ENCODE measurements around the gene POU2F1. TPM values are rescaled to one million over a fixed set of nuclear protein-coding genes. Genes with fewer than 3 reads are reported as not detected.

The POU2F1 gene
- total and polyA plus RNA-seq, 12 donors: 3.2 to 52.5 (median 12.6) TPM

- intact Hi-C loops (cut with DNase I): loop anchor here in 1 of 2 donors (5.0 kb wide), 1 partner anchor 76 kb away; no protein-coding TSS in a partner anchor
- Histone ChIP-seq H3K4me3 (no peak overlapping the region), H3K27me3 (no peaks in the 10 kb centered on the region), H3K4me1 (replicated peaks in 1 of 2) (peaks cover 0 to 13% of the 10 kb centered on the region in 2 donors), H3K27ac (peak overlapping the region in 1 of 5 donors; percentile 81), H3K9me3 (replicated peaks in 1 of 3) (no peaks in the 10 kb centered on the region), H3K36me3 (replicated peaks in 1 of 2) (no peaks in the 10 kb centered on the region)
- 89 to 93% (median 91%) methylated on average over 5 of the region's 5 CpGs for WGBS, 4 donors
- TF ChIP-seq CTCF (IDR thresholded peaks at IDR 0.05): no peak
- TF ChIP-seq POLR2A (IDR thresholded peaks at IDR 0.05): no peak
- DNase-seq: no peak
Measured at GRCh38 chr1:167456524-167456923, 235.8 kb downstream of the POU2F1 start.

- H3K4me1 ChIP-seq (replicated peaks in 1 of 2): peaks cover 0 to 13% of the 10 kb centered on the region in 2 donors
- 79 to 95% (median 85%) methylated on average over 7 to 8 of the region's 8 CpGs for WGBS, 4 donors
- no peak for TF ChIP-seq CTCF (IDR thresholded peaks at IDR 0.05)
- TF ChIP-seq POLR2A (IDR thresholded peaks at IDR 0.05): no peak
- no peaks in the 10 kb centered on the region for H3K36me3 ChIP-seq (replicated peaks in 1 of 2)
- intact Hi-C loops (cut with DNase I): loop anchor here in 1 of 2 donors (5.0 kb wide), 1 partner anchor 75 kb away; no protein-coding TSS in a partner anchor
- no peak for DNase-seq
- no peaks in the 10 kb centered on the region for H3K9me3 ChIP-seq (replicated peaks in 1 of 3)
- H3K27me3 ChIP-seq: no peaks in the 10 kb centered on the region
- no peak overlapping the region for H3K27ac ChIP-seq
- no peak overlapping the region for H3K4me3 ChIP-seq
Measured at GRCh38 chr1:167456926-167457325, 236.2 kb downstream of the POU2F1 start.

GRCh38 chr1:167457936-167458584 lies 237.4 kb downstream of the POU2F1 start:
- DNase-seq: no peak
- 80 to 92% (median 85%) methylated on average over 11 of the region's 11 CpGs for WGBS, 4 donors
- Histone ChIP-seq H3K4me3 (no peak overlapping the region), H3K36me3 (replicated peaks in 1 of 2) (no peaks in the 10 kb centered on the region), H3K9me3 (replicated peaks in 1 of 3) (no peaks in the 10 kb centered on the region), H3K4me1 (replicated peaks in 1 of 2) (peaks cover 0 to 13% of the 10 kb centered on the region in 2 donors), H3K27me3 (no peaks in the 10 kb centered on the region), H3K27ac (no peak overlapping the region)
- intact Hi-C loops (cut with DNase I): loop anchor here in 1 of 2 donors (5.0 kb wide), 1 partner anchor 74 kb away; no protein-coding TSS in a partner anchor
- TF ChIP-seq POLR2A (IDR thresholded peaks at IDR 0.05) (no peak), CTCF (IDR thresholded peaks at IDR 0.05) (no peak)

GRCh38 chr1:167460836-167461235 lies 240.2 kb downstream of the POU2F1 start:
- H3K9me3 ChIP-seq (replicated peaks in 1 of 3): no peaks in the 10 kb centered on the region
- H3K36me3 ChIP-seq (replicated peaks in 1 of 2): no peaks in the 10 kb centered on the region
- peaks cover 0 to 5% of the 10 kb centered on the region in 2 donors for H3K4me1 ChIP-seq (replicated peaks in 1 of 2)
- no peaks in the 10 kb centered on the region for H3K27me3 ChIP-seq
- no peak for TF ChIP-seq POLR2A (IDR thresholded peaks at IDR 0.05)
- intact Hi-C loops (cut with DNase I): no loop called here
- DNase-seq: no peak
- H3K4me3 ChIP-seq: no peak overlapping the region
- no peak overlapping the region for H3K27ac ChIP-seq
- WGBS, 4 donors: 90 to 93% (median 91%) methylated on average over 10 to 14 of the region's 14 CpGs

- WGBS, 4 donors: 88 to 100% (median 91%) methylated on average over 3 to 8 of the region's 8 CpGs
- TF ChIP-seq POLR2A (IDR thresholded peaks at IDR 0.05): no peak
- no peak for TF ChIP-seq CTCF (IDR thresholded peaks at IDR 0.05)
- no peak for DNase-seq
Measured at GRCh38 chr1:167462341-167462740, 241.7 kb downstream of the POU2F1 start.

More at GRCh38 chr1:167462341-167462740, 241.7 kb downstream of the POU2F1 start:
- Histone ChIP-seq H3K27me3 (no peaks in the 10 kb centered on the region), H3K4me1 (replicated peaks in 1 of 2) (no peaks in the 10 kb centered on the region), H3K4me3 (no peak overlapping the region), H3K9me3 (replicated peaks in 1 of 3) (no peaks in the 10 kb centered on the region), H3K36me3 (replicated peaks in 1 of 2) (no peaks in the 10 kb centered on the region), H3K27ac (no peak overlapping the region)
- intact Hi-C loops (cut with DNase I): no loop called here

Data from adrenal gland (tissue), 12 donors.